GM19043 (cell line): ENCODE results near the gene TOR4A.

Source experiments
- ATAC-seq: cut with Tn5 transposase; IDR thresholded peaks from one replicate; pipeline ENCODE4 v1.9.1; 2021; ENCODE audit warnings: low read depth; ENCODE audit not compliant: unreplicated experiment

The TOR4A gene

GRCh38 chr9:137277329-137278041 lies at the start of gene TOR4A:
Gene TOR4A, plus strand, starts transcription at chr9:137277726. Its CDS starts 964 bp downstream, at chr9:137278690.
- ATAC-seq: peak; percentile 76

GRCh38 chr9:137227853-137228505 lies 49.5 kb upstream of the TOR4A start:
- ATAC-seq: no peak

- no peak for ATAC-seq
These were observed 49.0 kb upstream of the TOR4A start for GRCh38 chr9:137228506-137228967.

- no peak for ATAC-seq
These were observed 48.3 kb upstream of the TOR4A start for GRCh38 chr9:137228968-137229896.

GRCh38 chr9:137229903-137230704 lies 47.4 kb upstream of the TOR4A start:
- ATAC-seq: no peak

- ATAC-seq: no peak
These were observed 46.7 kb upstream of the TOR4A start, which contains the start of gene SLC34A3 for GRCh38 chr9:137230705-137231371. Gene SLC34A3, plus strand, starts transcription at chr9:137230901. Its CDS starts 802 bp downstream, at chr9:137231703.

GRCh38 chr9:137231372-137232039 lies 46.0 kb upstream of the TOR4A start:
- no peak for ATAC-seq

- no peak for ATAC-seq
These were observed 45.4 kb upstream of the TOR4A start for GRCh38 chr9:137232101-137232500.

- ATAC-seq: no peak
These were observed 45.0 kb upstream of the TOR4A start for GRCh38 chr9:137232510-137232909.

GRCh38 chr9:137233143-137233980 lies 44.2 kb upstream of the TOR4A start:
- no peak for ATAC-seq

- ATAC-seq: no peak
These were observed 43.4 kb upstream of the TOR4A start for GRCh38 chr9:137234055-137234697.

- no peak for ATAC-seq
These were observed 42.6 kb upstream of the TOR4A start for GRCh38 chr9:137234758-137235423.

GRCh38 chr9:137235424-137236237 lies 41.9 kb upstream of the TOR4A start:
- ATAC-seq: no peak

GRCh38 chr9:137236238-137236935 lies 41.1 kb upstream of the TOR4A start:
- peak; percentile 25 for ATAC-seq

GRCh38 chr9:137236936-137237421 lies 40.5 kb upstream of the TOR4A start:
- no peak for ATAC-seq
